Lower lobe of right lung (tissue), 2 donors: ENCODE measurements around the gene LRRC4C. TPM values are rescaled to one million over a fixed set of nuclear protein-coding genes. Genes with fewer than 3 reads are reported as not detected.

Experiments
- ATAC-seq, 2 donors: fragments of 200-7000 bp; cut with Tn5 transposase; one replicate each; pipeline ENCODE4 v1.9.1; 2020 to 2022; ENCODE audit warnings: mild to moderate bottlenecking in 2 of 2, moderate library complexity in 2 of 2
- DNase-seq: peaks from one replicate; pipeline ENCODE4 v3.0.0-alpha.2; 2020
- H3K27ac ChIP-seq: fragments of 200-600 bp; one replicate; pipeline ENCODE4 v1.8.0; 2022
- H3K27me3 ChIP-seq: fragments of 200-600 bp; one replicate; pipeline ENCODE4 v1.8.0; 2022; ENCODE audit warnings: low read depth
- H3K36me3 ChIP-seq: fragments of 200-600 bp; one replicate; pipeline ENCODE4 v1.8.0; 2022; ENCODE audit warnings: mild to moderate bottlenecking
- H3K4me1 ChIP-seq: fragments of 200-600 bp; one replicate; pipeline ENCODE4 v1.8.0; 2022
- H3K4me3 ChIP-seq: fragments of 200-600 bp; one replicate; pipeline ENCODE4 v1.8.0; 2022; ENCODE audit warnings: mild to moderate bottlenecking
- H3K9me3 ChIP-seq: fragments of 200-600 bp; one replicate; pipeline ENCODE4 v1.8.0; 2022
- intact Hi-C: fragments of 100-400 bp; cut with DNase I; formaldehyde crosslinking; loops from one replicate; pipeline ENCODE4 v1.11.0; 2022
- total RNA-seq: library from RNA; stranded (reverse); fragmentation: NEBNext Ultra II Directional; extraction: Animal tissue kit (Norgen Biotek cat#: 25700); gene quantifications from one replicate; pipeline ENCODE4 v1.2.1, GENCODE V29; 2021
- TF ChIP-seq, protein P1 (sequence below): fragments of 200-600 bp; IDR thresholded peaks from one replicate; pipeline ENCODE4 v1.8.0; 2022; ENCODE audit warnings: antibody characterized with exemption, mild to moderate bottlenecking
- donor health status: DM: no; HTN: yes; CAD: no; lungs with severe emphysema.

The LRRC4C gene
- total RNA-seq, 1 donor from 2014 or later: 0.86 TPM

DNA sequence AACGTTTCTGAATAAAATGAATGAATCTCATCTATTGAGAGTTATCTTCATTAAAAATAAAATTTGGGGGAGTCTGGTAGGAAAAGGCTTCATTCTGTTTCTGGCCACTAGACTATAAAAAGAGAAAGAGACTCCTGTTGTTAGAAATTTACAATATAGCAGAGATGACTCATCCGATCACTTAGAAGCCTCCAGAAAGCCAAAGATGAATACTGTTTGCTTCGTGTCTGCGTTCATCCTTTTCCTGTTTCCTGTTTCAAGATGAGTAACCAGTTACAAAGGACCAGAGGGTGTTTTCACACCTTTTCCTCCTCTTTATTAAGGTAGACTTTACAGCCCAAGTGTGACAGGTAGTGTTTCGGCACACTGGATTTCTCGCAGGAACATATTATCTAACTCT lies 1120.7 kb downstream of the LRRC4C start:
- DNase-seq (no peak), ATAC-seq (no peak)
- no peaks in the 10 kb centered on the region for H3K36me3 ChIP-seq
- intact Hi-C loops: no loop called here
- TF ChIP-seq, protein P1, sequence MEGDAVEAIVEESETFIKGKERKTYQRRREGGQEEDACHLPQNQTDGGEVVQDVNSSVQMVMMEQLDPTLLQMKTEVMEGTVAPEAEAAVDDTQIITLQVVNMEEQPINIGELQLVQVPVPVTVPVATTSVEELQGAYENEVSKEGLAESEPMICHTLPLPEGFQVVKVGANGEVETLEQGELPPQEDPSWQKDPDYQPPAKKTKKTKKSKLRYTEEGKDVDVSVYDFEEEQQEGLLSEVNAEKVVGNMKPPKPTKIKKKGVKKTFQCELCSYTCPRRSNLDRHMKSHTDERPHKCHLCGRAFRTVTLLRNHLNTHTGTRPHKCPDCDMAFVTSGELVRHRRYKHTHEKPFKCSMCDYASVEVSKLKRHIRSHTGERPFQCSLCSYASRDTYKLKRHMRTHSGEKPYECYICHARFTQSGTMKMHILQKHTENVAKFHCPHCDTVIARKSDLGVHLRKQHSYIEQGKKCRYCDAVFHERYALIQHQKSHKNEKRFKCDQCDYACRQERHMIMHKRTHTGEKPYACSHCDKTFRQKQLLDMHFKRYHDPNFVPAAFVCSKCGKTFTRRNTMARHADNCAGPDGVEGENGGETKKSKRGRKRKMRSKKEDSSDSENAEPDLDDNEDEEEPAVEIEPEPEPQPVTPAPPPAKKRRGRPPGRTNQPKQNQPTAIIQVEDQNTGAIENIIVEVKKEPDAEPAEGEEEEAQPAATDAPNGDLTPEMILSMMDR: no peak
- H3K4me3 ChIP-seq: no peak overlapping the region
- no peaks in the 10 kb centered on the region for H3K4me1 ChIP-seq
- H3K27me3 ChIP-seq: no peaks in the 10 kb centered on the region
- no peaks in the 10 kb centered on the region for H3K9me3 ChIP-seq
- no peak overlapping the region for H3K27ac ChIP-seq

DNA sequence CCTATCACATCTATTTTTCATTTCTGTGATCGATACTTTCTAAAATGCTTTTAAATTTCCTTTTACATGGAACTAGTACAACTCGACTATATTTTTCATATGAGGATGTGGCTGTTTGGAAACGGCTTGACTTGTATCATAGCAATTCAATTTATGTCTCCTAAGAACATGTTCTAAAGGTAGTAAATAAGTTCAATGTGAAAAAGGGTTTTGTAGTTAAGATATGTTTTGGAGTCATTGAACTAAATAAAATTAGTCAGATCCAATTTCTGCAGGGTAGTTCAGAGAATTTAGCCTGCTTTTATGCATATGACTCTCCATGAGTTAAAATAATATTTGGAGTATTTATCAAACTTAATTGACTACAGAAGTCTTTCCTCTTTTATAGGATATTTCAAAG lies 1121.4 kb downstream of the LRRC4C start:
- ATAC-seq (no peak), DNase-seq (no peak)
- H3K27me3 ChIP-seq: no peaks in the 10 kb centered on the region
- H3K27ac ChIP-seq: no peak overlapping the region
- TF ChIP-seq, protein P1: no peak
- H3K4me1 ChIP-seq: no peaks in the 10 kb centered on the region
- H3K36me3 ChIP-seq: no peaks in the 10 kb centered on the region
- intact Hi-C loops: no loop called here
- no peaks in the 10 kb centered on the region for H3K9me3 ChIP-seq
- no peak overlapping the region for H3K4me3 ChIP-seq

DNA sequence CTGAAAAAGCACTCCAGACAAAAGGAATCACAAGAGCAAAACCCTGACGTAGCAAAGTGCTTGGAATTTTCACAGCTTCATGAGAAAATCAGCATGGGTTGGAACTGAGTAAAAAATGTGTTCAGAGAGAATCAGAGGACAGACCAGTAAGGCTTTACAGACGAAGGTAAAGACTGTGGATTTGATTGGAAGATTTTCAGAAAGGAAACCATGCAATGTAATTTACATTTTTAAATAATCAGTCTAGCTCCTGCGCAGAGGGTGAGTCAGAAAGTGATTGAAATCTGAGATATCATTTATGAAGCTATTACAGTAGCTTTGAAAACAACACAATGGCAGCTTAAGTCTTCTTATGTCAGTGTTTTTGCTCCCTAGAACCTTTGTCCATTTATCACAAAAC lies 1122.3 kb downstream of the LRRC4C start:
- TF ChIP-seq, protein P1: no peak
- intact Hi-C loops: no loop called here
- Histone ChIP-seq H3K4me1 (no peaks in the 10 kb centered on the region), H3K27me3 (no peaks in the 10 kb centered on the region), H3K36me3 (no peaks in the 10 kb centered on the region), H3K4me3 (no peak overlapping the region), H3K27ac (no peak overlapping the region), H3K9me3 (no peaks in the 10 kb centered on the region)
- ATAC-seq (no peak), DNase-seq (no peak)

DNA sequence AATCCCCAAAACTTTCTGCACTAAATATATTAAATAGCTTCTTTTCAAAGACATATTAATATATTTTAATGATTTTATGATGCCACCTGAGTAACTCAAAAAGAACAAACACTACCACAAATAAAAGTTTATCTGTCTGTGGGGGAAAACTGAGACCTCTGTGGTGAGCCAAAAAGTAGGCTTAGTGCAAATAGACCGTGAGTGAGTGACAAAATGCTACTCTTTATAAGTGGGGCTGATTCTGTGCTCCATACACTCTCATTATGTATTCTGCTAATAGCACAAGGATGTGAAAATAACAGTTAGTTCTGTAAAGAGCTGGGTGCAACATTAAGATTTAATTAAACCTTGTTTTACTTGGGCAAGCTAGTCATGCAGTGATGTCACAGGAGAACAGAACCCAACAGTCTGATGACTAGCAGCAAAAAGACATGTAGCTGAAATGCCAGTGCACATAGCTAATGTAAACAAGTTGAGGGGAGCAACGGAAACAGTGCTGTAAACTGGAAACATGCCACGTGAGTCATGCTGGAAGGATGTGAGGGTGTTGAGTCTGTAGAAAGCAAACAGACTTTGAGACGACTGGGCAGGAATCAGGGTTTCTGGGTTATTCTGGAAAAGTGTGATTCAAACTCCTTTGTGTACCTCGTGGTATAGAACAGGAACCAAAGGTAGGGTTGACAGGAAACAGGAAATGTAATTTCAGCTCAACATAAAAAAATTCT lies 1130.4 kb downstream of the LRRC4C start:
- Histone ChIP-seq H3K9me3 (no peaks in the 10 kb centered on the region), H3K27ac (peak overlapping the region; percentile 28), H3K4me3 (no peak overlapping the region), H3K27me3 (no peaks in the 10 kb centered on the region), H3K4me1 (peaks cover 4% of the 10 kb centered on the region), H3K36me3 (no peaks in the 10 kb centered on the region)
- intact Hi-C loops: no loop called here
- ATAC-seq (peak; percentile 95 to 98), DNase-seq (peak; percentile 48)
- TF ChIP-seq, protein P1: no peak

DNA sequence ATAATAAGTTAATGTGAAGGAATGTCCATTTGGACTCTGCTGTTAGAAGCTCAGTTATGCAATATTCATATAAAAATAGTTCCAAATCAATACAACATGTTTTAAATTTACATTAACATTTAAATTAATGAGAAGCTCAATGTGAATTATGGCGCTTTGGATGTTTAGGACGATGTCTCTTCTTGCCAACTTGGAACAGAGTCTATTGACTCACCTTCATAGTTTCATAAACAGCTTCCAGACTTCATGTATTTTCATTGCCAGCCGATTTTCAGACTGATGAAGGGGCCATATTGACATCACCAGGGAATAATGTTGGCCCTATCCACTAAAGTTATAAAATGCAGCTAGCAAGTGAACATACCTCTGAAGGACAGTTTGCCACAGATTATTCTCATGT lies 1136.2 kb downstream of the LRRC4C start:
- H3K27me3 ChIP-seq: no peaks in the 10 kb centered on the region
- no peak overlapping the region for H3K4me3 ChIP-seq
- intact Hi-C loops: no loop called here
- H3K36me3 ChIP-seq: no peaks in the 10 kb centered on the region
- DNase-seq (no peak), ATAC-seq (no peak)
- H3K9me3 ChIP-seq: no peaks in the 10 kb centered on the region
- H3K27ac ChIP-seq: no peak overlapping the region
- TF ChIP-seq, protein P1: no peak
- H3K4me1 ChIP-seq: no peaks in the 10 kb centered on the region
